Esophagus squamous epithelium (tissue), 4 donors: ENCODE measurements around the gene MACIR.

Experiments
- POLR2A ChIP-seq, 4 donors: fragments of 450-650 bp; IDR thresholded peaks; one replicate each; pipeline ENCODE4 v1.6.1; 2017; ENCODE audit warnings: antibody characterized with exemption in 4 of 4, mild to moderate bottlenecking in 4 of 4, moderate library complexity in 3 of 4
- TF ChIP-seq, protein P1 (sequence below), 6 experiments: fragments of 450-650 bp in 4 of 6; fragments of 200-600 bp in 2 of 6; sonication (generic) in 2 of 6; IDR thresholded peaks; one replicate each; pipeline ENCODE4 v1.5.1; 2016 to 2019; ENCODE audit warnings: antibody characterized with exemption in 6 of 6, mild to moderate bottlenecking in 4 of 6, moderate library complexity in 4 of 6

GRCh38 chr5:103280967-103281366 lies 22.4 kb downstream of the MACIR start:
- TF ChIP-seq, protein P1, sequence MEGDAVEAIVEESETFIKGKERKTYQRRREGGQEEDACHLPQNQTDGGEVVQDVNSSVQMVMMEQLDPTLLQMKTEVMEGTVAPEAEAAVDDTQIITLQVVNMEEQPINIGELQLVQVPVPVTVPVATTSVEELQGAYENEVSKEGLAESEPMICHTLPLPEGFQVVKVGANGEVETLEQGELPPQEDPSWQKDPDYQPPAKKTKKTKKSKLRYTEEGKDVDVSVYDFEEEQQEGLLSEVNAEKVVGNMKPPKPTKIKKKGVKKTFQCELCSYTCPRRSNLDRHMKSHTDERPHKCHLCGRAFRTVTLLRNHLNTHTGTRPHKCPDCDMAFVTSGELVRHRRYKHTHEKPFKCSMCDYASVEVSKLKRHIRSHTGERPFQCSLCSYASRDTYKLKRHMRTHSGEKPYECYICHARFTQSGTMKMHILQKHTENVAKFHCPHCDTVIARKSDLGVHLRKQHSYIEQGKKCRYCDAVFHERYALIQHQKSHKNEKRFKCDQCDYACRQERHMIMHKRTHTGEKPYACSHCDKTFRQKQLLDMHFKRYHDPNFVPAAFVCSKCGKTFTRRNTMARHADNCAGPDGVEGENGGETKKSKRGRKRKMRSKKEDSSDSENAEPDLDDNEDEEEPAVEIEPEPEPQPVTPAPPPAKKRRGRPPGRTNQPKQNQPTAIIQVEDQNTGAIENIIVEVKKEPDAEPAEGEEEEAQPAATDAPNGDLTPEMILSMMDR (IDR thresholded peaks at IDR 0.05), result no peak
- TF ChIP-seq POLR2A (IDR thresholded peaks at IDR 0.05), result no peak
